ENCODE data around the gene RHOBTB3. TPM values are rescaled to one million over a fixed set of nuclear protein-coding genes. Genes with fewer than 3 reads are reported as not detected.
A peak's percentile ranks its signal among the peaks of the same experiment; 100 is the strongest.

The RHOBTB3 gene
- total and polyA plus RNA-seq, 10 of the 15 experiments (the other 5 are each of a cell fraction or from before 2014, with no cell fraction given): 3.6 to 42.8 (median 8.4) TPM

DNA sequence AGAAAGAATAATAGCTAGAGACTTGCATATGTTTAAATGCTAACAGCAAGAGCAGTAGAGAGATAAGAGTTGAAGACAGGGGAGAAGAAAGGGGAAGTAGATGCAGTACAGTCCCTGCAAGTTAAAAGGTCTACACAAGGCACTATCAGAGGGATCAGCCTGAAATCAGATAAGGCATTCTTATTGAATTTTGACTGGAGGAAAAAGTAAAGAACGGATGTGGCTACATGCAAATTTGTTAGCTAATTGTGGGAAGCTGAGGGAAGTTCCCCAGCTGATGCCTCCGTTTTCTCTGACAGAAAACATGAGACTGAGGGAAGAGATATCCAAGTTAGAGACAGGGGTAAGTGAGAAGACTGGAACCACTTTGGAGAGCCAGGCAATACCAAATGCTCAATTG lies 12.9 kb upstream of the RHOBTB3 start (continued):
- TF ChIP-seq ZBTB33 (IDR thresholded peaks at IDR 0.05) (no peak), YY1 (IDR thresholded peaks at IDR 0.05; ENCODE audit: low read depth, low read length) (no peak), CBX5 (IDR thresholded peaks at IDR 0.05; ENCODE audit: low read depth) (no peak), TAF1 (IDR thresholded peaks at IDR 0.05; ENCODE audit: borderline replicate concordance, low read depth, low read length) (no peak), ZNF274 (IDR thresholded peaks at IDR 0.05; ENCODE audit: insufficient read depth, insufficient read length) (no peak), BCLAF1 (IDR thresholded peaks at IDR 0.05) (no peak), RUNX3 (IDR thresholded peaks at IDR 0.05; ENCODE audit: low read length) (peak; percentile 94), RELA (IDR thresholded peaks at IDR 0.05; ENCODE audit: borderline replicate concordance, partially characterized antibody) (no peak), MXI1 (IDR thresholded peaks at IDR 0.05; ENCODE audit: low read depth, low read length) (no peak), PBX3 (IDR thresholded peaks at IDR 0.05; ENCODE audit: insufficient replicate concordance, low read depth, low read length) (no peak)
- TF ChIP-seq, protein P1, sequence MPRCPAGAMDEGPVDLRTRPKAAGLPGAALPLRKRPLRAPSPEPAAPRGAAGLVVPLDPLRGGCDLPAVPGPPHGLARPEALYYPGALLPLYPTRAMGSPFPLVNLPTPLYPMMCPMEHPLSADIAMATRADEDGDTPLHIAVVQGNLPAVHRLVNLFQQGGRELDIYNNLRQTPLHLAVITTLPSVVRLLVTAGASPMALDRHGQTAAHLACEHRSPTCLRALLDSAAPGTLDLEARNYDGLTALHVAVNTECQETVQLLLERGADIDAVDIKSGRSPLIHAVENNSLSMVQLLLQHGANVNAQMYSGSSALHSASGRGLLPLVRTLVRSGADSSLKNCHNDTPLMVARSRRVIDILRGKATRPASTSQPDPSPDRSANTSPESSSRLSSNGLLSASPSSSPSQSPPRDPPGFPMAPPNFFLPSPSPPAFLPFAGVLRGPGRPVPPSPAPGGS (IDR thresholded peaks at IDR 0.05; ENCODE audit: borderline replicate concordance, insufficient read depth, low read depth, low read length, poor library complexity, severe bottlenecking): no peak
- TF ChIP-seq, protein P2, sequence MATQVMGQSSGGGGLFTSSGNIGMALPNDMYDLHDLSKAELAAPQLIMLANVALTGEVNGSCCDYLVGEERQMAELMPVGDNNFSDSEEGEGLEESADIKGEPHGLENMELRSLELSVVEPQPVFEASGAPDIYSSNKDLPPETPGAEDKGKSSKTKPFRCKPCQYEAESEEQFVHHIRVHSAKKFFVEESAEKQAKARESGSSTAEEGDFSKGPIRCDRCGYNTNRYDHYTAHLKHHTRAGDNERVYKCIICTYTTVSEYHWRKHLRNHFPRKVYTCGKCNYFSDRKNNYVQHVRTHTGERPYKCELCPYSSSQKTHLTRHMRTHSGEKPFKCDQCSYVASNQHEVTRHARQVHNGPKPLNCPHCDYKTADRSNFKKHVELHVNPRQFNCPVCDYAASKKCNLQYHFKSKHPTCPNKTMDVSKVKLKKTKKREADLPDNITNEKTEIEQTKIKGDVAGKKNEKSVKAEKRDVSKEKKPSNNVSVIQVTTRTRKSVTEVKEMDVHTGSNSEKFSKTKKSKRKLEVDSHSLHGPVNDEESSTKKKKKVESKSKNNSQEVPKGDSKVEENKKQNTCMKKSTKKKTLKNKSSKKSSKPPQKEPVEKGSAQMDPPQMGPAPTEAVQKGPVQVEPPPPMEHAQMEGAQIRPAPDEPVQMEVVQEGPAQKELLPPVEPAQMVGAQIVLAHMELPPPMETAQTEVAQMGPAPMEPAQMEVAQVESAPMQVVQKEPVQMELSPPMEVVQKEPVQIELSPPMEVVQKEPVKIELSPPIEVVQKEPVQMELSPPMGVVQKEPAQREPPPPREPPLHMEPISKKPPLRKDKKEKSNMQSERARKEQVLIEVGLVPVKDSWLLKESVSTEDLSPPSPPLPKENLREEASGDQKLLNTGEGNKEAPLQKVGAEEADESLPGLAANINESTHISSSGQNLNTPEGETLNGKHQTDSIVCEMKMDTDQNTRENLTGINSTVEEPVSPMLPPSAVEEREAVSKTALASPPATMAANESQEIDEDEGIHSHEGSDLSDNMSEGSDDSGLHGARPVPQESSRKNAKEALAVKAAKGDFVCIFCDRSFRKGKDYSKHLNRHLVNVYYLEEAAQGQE (IDR thresholded peaks at IDR 0.05; ENCODE audit: low read depth, low read length): no peak
